ENCODE results near the gene BRK1.
A peak's percentile ranks its signal among the peaks of the same experiment; 100 is the strongest.
"Not testable (repeated sequence)": the region's sequence is repeated elsewhere in the genome, so short reads cannot be mapped to it uniquely, and the experiment has no call there.

Gene BRK1

DNA sequence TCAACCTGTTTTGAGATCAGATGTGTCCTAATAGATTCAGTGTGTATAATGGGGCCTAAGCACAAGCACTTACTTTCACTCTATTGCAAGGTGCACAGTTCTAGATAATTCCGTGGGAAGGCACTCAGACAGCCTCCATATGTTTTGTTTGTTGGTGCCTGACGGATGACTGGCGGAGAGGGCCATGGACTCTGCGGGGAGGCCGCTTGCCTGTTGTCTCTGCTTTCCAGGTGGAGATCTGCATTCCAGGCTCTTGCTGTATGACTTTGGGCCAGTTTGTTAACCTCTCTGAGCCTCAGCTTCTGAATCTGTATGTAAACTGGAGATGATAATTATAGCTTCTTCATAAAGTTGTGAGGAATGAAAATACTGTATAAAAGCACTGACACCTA is 50.7 kb downstream of the BRK1 start:
- no peak for DNase-seq (ENCODE audit: low spot score)
- in situ Hi-C loops (cut with MboI; ENCODE audit: low sequenced_read_pairs, unreplicated experiment) = no loop called here
- TF ChIP-seq, protein P1, sequence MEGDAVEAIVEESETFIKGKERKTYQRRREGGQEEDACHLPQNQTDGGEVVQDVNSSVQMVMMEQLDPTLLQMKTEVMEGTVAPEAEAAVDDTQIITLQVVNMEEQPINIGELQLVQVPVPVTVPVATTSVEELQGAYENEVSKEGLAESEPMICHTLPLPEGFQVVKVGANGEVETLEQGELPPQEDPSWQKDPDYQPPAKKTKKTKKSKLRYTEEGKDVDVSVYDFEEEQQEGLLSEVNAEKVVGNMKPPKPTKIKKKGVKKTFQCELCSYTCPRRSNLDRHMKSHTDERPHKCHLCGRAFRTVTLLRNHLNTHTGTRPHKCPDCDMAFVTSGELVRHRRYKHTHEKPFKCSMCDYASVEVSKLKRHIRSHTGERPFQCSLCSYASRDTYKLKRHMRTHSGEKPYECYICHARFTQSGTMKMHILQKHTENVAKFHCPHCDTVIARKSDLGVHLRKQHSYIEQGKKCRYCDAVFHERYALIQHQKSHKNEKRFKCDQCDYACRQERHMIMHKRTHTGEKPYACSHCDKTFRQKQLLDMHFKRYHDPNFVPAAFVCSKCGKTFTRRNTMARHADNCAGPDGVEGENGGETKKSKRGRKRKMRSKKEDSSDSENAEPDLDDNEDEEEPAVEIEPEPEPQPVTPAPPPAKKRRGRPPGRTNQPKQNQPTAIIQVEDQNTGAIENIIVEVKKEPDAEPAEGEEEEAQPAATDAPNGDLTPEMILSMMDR (IDR thresholded peaks at IDR 0.05; ENCODE audit: borderline replicate concordance, control extremely low read depth, extremely low read depth, insufficient read depth, missing control alignments) = no peak

DNA sequence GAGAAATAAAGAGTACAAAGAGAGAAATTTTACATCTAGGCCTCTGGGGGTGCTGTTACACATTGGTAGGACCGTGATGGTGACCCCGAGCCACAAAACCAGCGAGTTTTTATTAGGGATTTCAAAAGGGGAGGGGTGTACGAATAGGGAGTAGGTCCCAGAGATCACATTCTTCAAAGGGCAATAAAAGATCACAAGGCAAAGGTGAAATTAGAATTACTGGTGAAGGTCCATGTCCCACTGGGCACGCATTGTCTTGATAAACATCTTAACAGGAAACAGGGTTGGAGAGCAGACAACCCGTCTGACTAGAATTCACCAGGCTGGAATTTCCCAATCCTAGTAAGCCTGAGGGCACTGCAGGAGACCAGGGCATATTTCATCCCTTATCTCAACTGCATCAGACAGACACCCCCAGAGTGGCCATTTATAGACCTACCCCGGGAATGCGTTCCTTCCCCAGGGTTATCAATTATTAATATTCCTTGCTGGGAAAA is 53.6 kb downstream of the BRK1 start:
- in situ Hi-C loops (cut with MboI; ENCODE audit: low sequenced_read_pairs, unreplicated experiment) = no loop called here
- TF ChIP-seq, protein P1 (IDR thresholded peaks at IDR 0.05; ENCODE audit: borderline replicate concordance, control extremely low read depth, extremely low read depth, insufficient read depth, missing control alignments) = no peak
- no peak for DNase-seq (ENCODE audit: low spot score)

DNA sequence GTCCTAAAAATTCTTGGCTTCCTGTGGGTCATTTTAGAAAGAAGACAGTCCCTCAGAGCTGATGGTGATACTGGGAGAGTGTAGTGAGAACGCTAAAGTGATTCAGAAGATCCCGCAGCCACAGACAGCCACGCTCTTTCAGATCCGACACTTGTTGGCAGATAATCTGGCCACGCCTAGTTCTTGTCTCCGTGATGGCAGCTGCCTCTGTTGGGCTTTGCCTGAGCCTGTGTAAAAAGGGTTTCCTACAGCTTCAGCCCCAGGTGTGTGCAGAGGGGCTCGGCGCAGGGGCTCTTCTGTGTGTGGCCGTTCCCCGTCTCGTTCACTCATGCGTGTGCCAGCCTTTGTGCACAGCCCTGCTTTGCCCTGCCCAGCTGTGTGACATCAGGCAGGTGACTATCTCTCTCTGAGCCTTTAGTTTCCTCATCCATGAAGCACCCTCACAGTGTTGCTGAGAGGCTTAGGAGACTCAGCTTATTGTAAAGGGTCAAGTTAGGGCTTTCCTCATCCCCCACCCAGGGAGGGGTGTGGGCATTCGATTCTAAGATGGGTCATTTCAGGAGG is 55.5 kb downstream of the BRK1 start:
- TF ChIP-seq, protein P1 (IDR thresholded peaks at IDR 0.05; ENCODE audit: borderline replicate concordance, control extremely low read depth, extremely low read depth, insufficient read depth, missing control alignments) = no peak
- no peak for DNase-seq (ENCODE audit: low spot score)
- in situ Hi-C loops (cut with MboI; ENCODE audit: low sequenced_read_pairs, unreplicated experiment) = no loop called here

DNA sequence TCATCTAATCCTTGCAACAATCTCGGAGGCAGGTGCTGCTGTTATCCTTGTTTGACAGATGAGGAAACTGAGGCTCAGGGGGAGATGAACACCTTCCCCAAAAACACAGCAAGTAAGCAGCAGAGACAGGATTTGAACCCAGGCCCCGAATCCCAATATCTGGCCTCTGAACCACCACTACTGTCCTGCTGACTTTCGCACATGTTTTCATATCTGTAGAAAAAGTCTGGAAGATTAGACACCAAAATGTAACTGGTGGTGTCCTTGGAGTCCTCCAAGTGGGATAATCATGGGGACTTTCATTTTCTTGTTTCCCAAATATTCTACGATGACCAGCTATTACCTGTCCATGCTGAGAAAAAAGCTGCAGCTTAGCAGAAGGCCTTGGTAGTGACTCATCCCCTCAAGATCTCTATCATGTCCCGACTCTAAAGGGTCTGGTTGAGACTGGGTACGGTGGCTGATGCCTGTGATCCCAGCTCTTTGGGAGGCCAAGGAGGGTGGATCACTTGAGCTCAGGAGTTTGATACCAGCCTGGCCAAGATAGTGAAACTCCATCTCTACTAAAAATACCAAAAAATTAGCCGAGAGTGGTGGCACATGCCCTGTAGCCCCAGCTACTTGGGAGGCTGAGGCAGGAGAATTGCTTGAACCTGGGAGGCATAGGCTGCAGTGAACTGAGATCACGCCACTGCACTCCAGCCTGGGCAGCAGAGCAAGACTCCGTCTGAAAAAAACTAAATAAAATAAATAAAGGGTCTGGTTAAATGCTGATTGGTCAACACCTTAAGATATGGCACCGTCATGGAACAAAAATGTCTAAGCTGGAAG is 57.8 kb downstream of the BRK1 start:
- in situ Hi-C loops (cut with MboI; ENCODE audit: low sequenced_read_pairs, unreplicated experiment) = no loop called here
- no peak for DNase-seq (ENCODE audit: low spot score)
- TF ChIP-seq, protein P1 (IDR thresholded peaks at IDR 0.05; ENCODE audit: borderline replicate concordance, control extremely low read depth, extremely low read depth, insufficient read depth, missing control alignments) = no peak

DNA sequence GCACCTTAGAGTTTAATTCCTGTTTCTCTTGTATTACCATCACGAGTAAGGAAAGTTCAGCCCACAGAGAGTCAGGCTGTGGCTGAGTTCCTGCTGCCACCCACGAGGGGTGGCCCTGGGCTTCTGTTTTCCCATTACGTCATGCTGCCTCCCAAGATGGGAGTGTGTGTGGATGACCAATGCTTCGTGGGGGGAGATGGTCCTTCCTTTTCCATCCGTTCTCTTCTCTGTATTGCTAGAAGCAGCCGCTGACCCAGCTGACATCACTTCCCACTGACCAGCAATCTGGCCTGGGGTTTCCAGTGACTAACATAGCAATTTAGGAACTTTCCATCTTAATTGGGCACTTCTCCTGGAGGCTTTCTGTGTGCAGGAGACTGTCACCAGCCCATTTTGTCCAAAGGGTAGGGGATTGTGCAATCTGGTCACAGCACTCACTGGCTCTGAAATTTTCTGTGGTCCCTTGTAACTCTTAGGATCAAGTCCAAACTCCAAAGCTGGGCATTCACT is 58.5 kb downstream of the BRK1 start:
- TF ChIP-seq, protein P1 (IDR thresholded peaks at IDR 0.05; ENCODE audit: borderline replicate concordance, control extremely low read depth, extremely low read depth, insufficient read depth, missing control alignments) = no peak
- in situ Hi-C loops (cut with MboI; ENCODE audit: low sequenced_read_pairs, unreplicated experiment) = no loop called here
- DNase-seq (ENCODE audit: low spot score) = peak; percentile 62

DNA sequence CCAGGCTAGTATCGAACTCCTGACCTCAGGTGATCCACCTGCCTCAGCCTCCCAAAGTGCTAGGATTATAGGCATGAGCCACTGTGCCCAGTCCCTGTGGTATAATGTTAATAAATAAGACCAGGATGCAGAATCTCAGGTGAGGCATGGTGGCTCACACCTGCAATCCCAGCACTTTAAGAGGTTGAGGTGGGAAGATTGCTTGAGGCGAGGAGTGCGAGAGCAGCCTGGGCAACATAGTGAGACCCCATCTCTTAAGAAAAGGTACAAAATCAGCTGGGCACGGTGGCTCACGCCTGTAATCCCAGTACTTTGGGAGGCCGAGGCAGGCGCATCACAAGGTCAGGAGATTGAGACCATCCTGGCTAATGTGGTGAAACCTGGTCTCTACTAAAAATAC is 59.9 kb downstream of the BRK1 start:
- in situ Hi-C loops (cut with MboI; ENCODE audit: low sequenced_read_pairs, unreplicated experiment) = not testable (repeated sequence)

DNA sequence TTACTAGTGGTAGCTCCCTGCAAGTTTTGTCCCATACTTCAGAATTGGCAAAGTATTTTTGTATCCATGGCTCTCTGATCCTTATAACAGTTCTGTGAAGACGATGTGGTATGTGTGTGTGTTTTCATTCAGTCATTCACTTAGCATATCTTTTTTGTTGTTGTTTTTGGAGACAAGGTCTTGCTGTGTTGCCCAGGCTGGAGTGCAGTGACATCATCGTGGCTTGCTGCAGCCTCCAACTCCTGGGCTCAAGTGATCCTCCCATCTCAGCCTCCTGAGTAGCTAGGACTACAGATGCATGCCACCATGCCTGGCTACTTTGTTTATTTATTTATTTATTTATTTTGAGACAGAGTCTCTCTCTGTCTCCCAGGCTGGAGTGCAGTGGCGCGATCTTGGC is 60.7 kb downstream of the BRK1 start:
- DNase-seq (ENCODE audit: low spot score); in situ Hi-C loops (cut with MboI; ENCODE audit: low sequenced_read_pairs, unreplicated experiment): not testable (repeated sequence)

More for the DNA sequence above, 59.9 kb downstream of the BRK1 start:
- not testable (repeated sequence) for DNase-seq (ENCODE audit: low spot score)

Measured in GM13976 (cell line).